Muscle layer of duodenum (tissue), 2 donors: ENCODE results near the gene NAA60.

Experiments
- H3K27ac ChIP-seq: one replicate; pipeline ENCODE4 v1.7.0; 2013; ENCODE audit warnings: mild to moderate bottlenecking, low read length
- H3K27me3 ChIP-seq: one replicate; pipeline ENCODE4 v1.7.0; 2013; ENCODE audit warnings: low read depth, mild to moderate bottlenecking, control low read depth, low read length
- H3K36me3 ChIP-seq, 2 donors: one replicate each; pipeline ENCODE4 v1.7.0; 2013; ENCODE audit warnings: low read length in 2 of 2, control low read depth in 1 of 2, mild to moderate bottlenecking in 1 of 2; ENCODE audit not compliant: insufficient read depth in 2 of 2, control insufficient read depth in 1 of 2
- H3K4me1 ChIP-seq, 2 donors: one replicate each; pipeline ENCODE4 v1.7.0; 2013; ENCODE audit warnings: low read length in 2 of 2, mild to moderate bottlenecking in 2 of 2, control low read depth in 1 of 2, moderate library complexity in 1 of 2; ENCODE audit not compliant: insufficient read depth in 2 of 2, control insufficient read depth in 1 of 2
- H3K4me3 ChIP-seq, 2 donors: one replicate each; pipeline ENCODE4 v1.7.0; 2013; ENCODE audit warnings: low read length in 2 of 2, low read depth in 1 of 2, mild to moderate bottlenecking in 1 of 2
- H3K9me3 ChIP-seq, 2 donors: one replicate each; pipeline ENCODE4 v1.7.0; 2013; ENCODE audit warnings: low read length in 2 of 2, control low read depth in 1 of 2, mild to moderate bottlenecking in 1 of 2; ENCODE audit not compliant: control insufficient read depth in 1 of 2
- donor health status: healthy.

The NAA60 gene

GRCh38 chr16:3532741-3533140, 89.3 kb downstream of the NAA60 start:
- no peaks in the 10 kb centered on the region for H3K27me3 ChIP-seq
- H3K4me1 ChIP-seq, result peaks cover 0 to 9% of the 10 kb centered on the region in 2 donors
- H3K9me3 ChIP-seq, result no peaks in the 10 kb centered on the region
- no peak overlapping the region for H3K4me3 ChIP-seq
- H3K36me3 ChIP-seq, result peaks cover 32 to 45% of the 10 kb centered on the region in 2 donors
- no peak overlapping the region for H3K27ac ChIP-seq

GRCh38 chr16:3534126-3534525, 90.6 kb downstream of the NAA60 start:
- Histone ChIP-seq H3K27ac (no peak overlapping the region), H3K36me3 (peaks cover 36 to 46% of the 10 kb centered on the region in 2 donors)

GRCh38 chr16:3536271-3536731, 92.8 kb downstream of the NAA60 start:
- no peak overlapping the region for H3K27ac ChIP-seq

More at GRCh38 chr16:3534126-3534525, 90.6 kb downstream of the NAA60 start:
- H3K4me3 ChIP-seq, result no peak overlapping the region
- no peaks in the 10 kb centered on the region for H3K9me3 ChIP-seq
- H3K4me1 ChIP-seq, result peaks cover 0 to 9% of the 10 kb centered on the region in 2 donors
- no peaks in the 10 kb centered on the region for H3K27me3 ChIP-seq

More at GRCh38 chr16:3536271-3536731, 92.8 kb downstream of the NAA60 start:
- Histone ChIP-seq H3K27me3 (no peaks in the 10 kb centered on the region), H3K9me3 (no peaks in the 10 kb centered on the region), H3K4me1 (peaks cover 0 to 9% of the 10 kb centered on the region in 2 donors), H3K36me3 (peaks cover 39 to 54% of the 10 kb centered on the region in 2 donors), H3K4me3 (no peak overlapping the region)
